HG03521 (cell line): Measurements from ENCODE around the gene OTUD4.
A peak's percentile ranks its signal among the peaks of the same experiment; 100 is the strongest.

ENCODE experiments used
- ATAC-seq: cut with Tn5 transposase; IDR thresholded peaks from one replicate; pipeline ENCODE4 v1.9.1; 2021; ENCODE audit warnings: mild to moderate bottlenecking, moderate library complexity; ENCODE audit not compliant: unreplicated experiment

Gene OTUD4

GRCh38 chr4:145130130-145130529 is 50.3 kb downstream of the OTUD4 start:
- no peak for ATAC-seq

- no peak for ATAC-seq
Measured at GRCh38 chr4:145125396-145125795, 55.0 kb downstream of the OTUD4 start.

GRCh38 chr4:145108128-145108527 is 72.3 kb downstream of the OTUD4 start:
- ATAC-seq = no peak

- no peak for ATAC-seq
Measured at GRCh38 chr4:145107126-145107525, 73.3 kb downstream of the OTUD4 start.

- no peak for ATAC-seq
Measured at GRCh38 chr4:145103496-145103895, 76.9 kb downstream of the OTUD4 start.

- no peak for ATAC-seq
Measured at GRCh38 chr4:145102619-145103018, 77.8 kb downstream of the OTUD4 start.

GRCh38 chr4:145101091-145101490 is 79.3 kb downstream of the OTUD4 start:
- no peak for ATAC-seq

GRCh38 chr4:145099653-145100052 is 80.7 kb downstream of the OTUD4 start:
- ATAC-seq = no peak

- ATAC-seq = peak; percentile 13
Measured at GRCh38 chr4:145098675-145099037, 81.7 kb downstream of the OTUD4 start.

- peak; percentile 78 for ATAC-seq
Measured at GRCh38 chr4:145097821-145098674, 82.3 kb downstream of the OTUD4 start, which contains the start of the genes ABCE1 and ANAPC10. ABCE1 (plus strand) TSS chr4:145098311; CDS start chr4:145104413, 6,102 bp downstream. ANAPC10 (minus strand) TSS chr4:145098196; CDS start chr4:145096099, 2,097 bp downstream.

GRCh38 chr4:145097331-145097820 is 83.0 kb downstream of the OTUD4 start:
- peak; percentile 2 for ATAC-seq

- ATAC-seq = no peak
Measured at GRCh38 chr4:145093638-145094037, 86.8 kb downstream of the OTUD4 start.

- ATAC-seq = no peak
Measured at GRCh38 chr4:145090380-145090779, 90.0 kb downstream of the OTUD4 start.

GRCh38 chr4:145083891-145084605 is 96.3 kb downstream of the OTUD4 start:
- no peak for ATAC-seq
